GM10266 (cell line): ENCODE data around the gene CWC27.

Experiments used
- DNase-seq: peaks from one replicate; pipeline ENCODE4 v3.0.0; 2012; ENCODE audit errors: extremely low spot score
- CTCF ChIP-seq: IDR thresholded peaks from 2 replicates; pipeline ENCODE4 v1.5.1; 2012; ENCODE audit warnings: mild to moderate bottlenecking, low read depth; ENCODE audit not compliant: control insufficient read depth, insufficient read depth; ENCODE audit errors: missing control alignments

CWC27 gene

GRCh38 chr5:65015767-65016166, 247.0 kb downstream of the CWC27 start:
- TF ChIP-seq CTCF, result no peak
- DNase-seq, result no peak

GRCh38 chr5:65017636-65018035, 248.9 kb downstream of the CWC27 start:
- TF ChIP-seq CTCF, result no peak
- DNase-seq, result no peak

- no peak for DNase-seq
- TF ChIP-seq CTCF, result no peak
These were observed 250.0 kb downstream of the CWC27 start for GRCh38 chr5:65018763-65019162.

- DNase-seq, result no peak
These were observed 251.8 kb downstream of the CWC27 start for GRCh38 chr5:65020492-65020891.

GRCh38 chr5:65021527-65022226, 252.9 kb downstream of the CWC27 start:
- DNase-seq, result no peak
- TF ChIP-seq CTCF, result no peak

More at GRCh38 chr5:65020492-65020891, 251.8 kb downstream of the CWC27 start:
- TF ChIP-seq CTCF, result no peak

GRCh38 chr5:65022932-65023331, 254.2 kb downstream of the CWC27 start:
- TF ChIP-seq CTCF, result no peak
- DNase-seq, result no peak

GRCh38 chr5:65024681-65025080, 256.0 kb downstream of the CWC27 start:
- DNase-seq, result no peak

More at GRCh38 chr5:65024681-65025080, 256.0 kb downstream of the CWC27 start:
- TF ChIP-seq CTCF, result no peak
